HG02870 (cell line): ENCODE data around the gene MICB.
"Not testable (repeated sequence)": the region's sequence is repeated elsewhere in the genome, so short reads cannot be mapped to it uniquely, and the experiment has no call there.

Experiments
- ATAC-seq: cut with Tn5 transposase; IDR thresholded peaks from one replicate; pipeline ENCODE4 v1.9.1; 2021; ENCODE audit warnings: mild to moderate bottlenecking, moderate library complexity; ENCODE audit not compliant: unreplicated experiment

MICB gene

DNA sequence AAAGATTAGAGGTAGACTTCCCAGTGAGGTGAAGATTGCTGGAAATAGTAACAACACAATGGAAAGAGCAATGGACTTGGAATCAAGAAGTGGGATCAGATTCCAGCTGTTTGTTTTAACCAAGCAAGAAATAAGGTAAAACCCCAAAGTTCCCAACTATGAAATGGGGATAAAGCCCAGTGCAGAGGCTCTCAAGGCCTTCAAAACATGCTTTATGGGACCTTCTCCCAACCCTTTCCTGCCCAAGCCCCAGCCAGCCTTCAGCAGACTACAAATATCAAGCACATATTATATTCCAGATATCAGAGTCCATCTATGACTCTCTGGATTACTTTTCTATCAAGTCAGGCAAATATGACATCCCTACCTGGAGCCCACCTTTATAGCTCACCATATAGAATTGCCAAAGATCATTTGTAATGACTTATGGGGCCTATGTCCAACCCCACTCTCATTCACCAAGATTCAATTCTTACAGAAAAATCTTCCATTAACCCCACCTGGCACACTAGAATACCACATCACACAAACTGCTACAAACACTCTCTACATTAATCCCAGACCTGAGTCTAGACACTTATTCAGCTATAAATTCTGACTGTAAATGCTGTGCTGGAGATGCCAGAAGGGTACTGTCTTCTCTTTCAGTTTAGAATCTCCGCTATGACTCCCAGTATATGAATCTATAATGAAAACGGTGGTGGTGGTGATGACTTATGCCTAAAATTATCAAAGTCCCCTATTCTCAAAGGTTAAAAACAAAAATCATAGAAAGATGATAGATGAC is 37.8 kb downstream of the MICB start:
- no peak for ATAC-seq

DNA sequence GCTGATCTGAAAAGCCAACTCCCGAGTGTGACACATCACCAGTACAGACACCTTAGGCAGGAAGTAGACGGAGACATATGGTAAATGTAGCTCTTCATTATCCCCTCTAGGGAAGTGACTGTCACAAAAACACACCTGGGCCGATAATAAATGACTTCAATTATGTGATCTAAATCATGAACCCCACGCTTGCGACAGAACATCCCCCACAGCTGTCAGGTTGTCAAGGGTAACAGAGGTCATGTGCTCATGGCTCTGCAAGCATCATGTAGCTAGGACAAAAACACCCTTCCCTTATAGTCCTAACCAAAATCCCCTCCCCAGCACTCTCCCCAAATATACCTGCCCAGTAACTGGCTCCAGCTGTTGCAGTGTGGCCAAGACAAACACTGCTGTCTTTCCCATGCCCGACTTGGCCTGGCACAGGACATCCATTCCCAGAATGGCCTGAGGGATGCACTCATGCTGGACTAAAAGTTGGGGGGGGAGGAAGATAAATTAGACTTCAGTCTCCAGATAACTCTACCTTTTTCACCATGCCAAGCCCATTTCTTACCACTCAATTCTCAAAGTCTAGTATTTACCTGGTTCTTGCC is 41.0 kb downstream of the MICB start:
- no peak for ATAC-seq

DNA sequence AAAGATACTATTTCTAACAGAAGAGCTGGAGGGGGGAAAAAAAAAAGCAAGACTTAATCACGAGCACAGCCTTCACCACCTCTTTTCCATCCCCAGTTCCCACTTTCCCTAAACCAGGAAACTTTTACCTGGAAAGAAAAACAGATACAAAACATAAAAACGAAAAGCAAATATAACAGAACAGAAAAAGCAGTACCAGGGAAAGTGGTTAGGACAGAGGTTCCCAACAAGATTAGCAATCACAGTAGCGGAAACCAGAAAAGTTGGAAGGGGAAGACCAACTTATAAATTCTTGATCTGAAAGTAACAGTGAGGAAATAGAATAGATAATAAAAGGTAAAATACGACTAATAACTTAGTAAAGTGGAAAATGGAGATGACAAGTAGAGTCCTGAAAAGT is 42.7 kb downstream of the MICB start:
- no peak for ATAC-seq

DNA sequence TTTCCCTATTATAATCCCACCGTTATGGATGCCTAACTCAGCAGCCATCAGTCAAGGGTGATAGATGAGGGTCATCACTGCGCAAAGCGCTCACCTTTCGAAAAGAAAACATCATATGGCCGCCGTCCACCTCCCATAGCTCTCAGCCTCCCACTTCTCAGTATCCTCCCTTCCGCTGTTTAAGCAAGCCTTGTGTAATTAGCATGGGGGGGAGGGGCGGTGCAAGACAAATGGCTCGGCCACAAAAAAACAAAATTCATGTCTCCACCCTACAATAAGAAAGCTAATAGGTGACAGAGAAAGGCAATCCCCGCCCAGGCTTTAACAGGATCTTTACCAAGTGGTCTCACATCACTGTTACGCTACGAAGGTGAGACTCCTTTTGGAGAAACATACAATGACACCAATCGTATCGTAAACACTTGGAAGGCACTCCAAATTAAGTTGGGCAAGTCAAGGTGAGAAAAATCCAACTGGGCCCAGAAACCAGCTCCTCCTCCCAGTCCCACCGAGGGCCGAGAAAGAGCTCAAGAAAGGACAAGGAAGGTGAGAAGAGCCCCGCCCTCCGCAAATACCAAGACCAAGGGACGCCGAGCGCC is 43.2 kb downstream of the MICB start:
- no peak for ATAC-seq

DNA sequence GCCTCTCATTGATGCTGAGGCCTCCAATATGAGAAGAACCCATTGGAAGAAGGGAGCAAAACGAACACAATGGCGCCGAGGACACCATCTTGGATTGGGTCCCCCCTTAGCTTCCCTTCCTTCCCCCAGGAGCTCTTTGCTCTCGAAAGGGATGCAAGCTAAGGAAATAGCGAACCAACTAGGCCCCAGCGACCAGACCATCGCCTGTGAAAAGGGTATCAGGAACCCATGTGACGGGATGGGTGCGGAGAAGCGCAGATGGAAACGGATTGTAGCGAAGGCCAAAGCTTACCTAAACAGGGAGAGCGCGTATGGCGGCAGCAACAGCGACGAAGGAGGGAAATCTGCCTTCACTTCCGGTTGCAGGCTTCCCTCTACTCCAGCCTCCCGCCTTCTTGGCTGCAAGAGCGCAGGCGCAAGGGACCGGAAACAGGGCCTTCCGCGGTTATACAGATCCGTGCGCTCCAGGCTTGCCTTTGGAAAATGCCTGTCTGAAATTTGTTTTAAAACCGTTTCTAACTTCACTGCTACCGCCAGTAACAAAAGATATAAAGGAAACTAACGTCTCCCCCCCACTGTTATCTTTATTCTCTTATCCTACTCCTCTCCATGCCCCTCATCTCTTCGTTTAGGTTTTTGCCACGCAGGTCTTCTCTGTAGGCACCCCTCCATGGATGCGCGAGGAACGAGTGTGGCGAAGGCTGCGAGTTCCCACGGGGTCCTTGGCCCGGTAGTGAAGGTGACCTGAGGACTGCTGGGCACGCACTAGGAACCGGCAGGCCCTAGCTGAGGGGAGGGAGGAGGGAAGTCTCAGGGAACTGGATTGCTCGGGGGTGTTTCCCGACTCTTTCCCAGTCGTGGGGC is 43.9 kb downstream of the MICB start, which contains the start of gene DDX39B:
Gene DDX39B (minus strand): TSS at position 346 of the 864 bp plus-strand sequence. CDS start 1,471 bp downstream, outside the sequence.
- ATAC-seq: peak; percentile 61

DNA sequence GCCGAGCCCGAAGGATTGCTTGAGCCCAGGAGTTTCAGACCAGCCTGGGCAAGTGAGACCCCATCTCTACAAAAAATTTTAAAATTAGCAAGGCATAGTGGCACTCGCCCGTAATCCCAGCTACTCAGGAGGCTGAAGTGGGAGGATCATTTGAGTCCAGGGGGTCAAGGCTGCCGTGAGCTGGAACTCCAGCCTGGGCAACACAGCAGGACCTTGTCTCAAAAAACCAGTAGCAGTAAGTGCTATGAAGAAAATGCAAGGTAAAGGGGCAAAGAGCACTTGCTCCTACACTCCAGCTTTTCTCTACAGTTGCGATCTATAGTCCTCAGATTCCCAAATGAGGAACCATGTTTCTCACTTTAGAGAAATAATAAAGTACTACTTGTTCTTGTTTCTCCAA is 45.7 kb downstream of the MICB start:
- ATAC-seq: no peak

DNA sequence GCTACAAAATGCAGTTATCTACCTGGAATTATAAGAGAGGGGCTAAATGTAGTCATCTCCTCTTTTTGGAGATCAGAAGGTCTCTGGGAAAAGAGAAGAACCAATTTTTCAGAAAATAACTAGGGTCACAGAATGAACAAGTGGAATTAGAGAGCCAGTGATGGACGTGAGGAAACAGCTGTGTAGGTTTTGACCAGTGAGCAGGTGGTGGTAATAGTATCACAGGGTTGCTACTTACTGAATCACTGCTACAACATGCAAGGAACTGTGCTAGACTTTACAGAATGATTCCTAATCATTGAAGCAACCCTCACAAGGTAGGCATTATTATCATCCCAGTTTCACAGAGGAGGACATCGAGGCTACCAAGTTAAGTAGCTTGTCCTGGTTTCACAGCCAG is 46.7 kb downstream of the MICB start:
- no peak for ATAC-seq

DNA sequence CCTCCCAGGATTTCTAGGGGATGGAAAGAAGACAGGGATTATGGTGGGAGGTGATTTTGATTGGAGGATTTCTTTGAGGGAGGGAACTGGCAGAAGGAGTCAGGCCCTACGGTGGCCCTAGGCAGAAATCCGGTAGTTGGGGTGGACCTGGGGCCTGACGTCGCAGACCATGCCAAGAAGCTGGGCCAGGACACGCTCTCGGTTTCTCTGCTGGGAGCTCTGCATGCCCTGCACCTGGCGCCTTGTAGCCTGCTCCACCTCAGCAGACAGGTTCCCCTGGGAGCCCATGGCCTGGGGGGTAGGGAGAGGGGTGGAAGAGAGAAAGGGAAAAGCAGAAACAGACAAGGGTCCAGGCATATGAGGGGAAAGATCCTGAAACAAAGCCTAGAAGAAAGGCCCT is 47.3 kb downstream of the MICB start:
- no peak for ATAC-seq

DNA sequence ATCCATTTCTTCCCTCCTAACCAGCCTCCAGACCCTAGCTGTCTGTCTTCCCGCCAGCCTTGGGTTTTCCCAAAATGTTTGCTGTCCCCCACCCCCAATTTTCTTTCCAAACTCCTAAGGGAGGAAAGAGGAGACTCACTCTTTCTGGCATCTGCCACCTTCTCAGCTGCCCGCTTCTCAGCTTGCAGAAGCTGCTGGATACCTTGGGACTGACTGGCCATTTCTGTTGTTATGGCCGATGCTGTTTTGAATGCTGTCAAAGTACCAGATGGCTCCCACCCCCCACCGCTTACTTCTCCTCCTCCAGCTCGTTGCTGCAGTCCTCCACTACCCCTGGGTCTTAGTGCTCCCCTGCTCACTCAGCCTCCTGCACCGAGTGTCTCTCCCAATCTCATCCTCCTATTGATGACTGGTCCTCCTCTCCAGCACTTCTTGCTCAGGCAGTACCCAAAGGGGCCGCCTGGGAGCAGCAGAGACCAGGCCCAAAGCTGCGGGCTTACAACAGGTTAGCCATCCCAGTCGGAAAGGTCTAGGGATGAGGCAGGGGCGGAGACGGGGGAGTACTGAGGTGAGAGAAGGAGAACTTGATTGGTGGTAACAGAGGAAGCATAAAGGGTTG is 48.5 kb downstream of the MICB start, which contains the start of gene ATP6V1G2:
Gene ATP6V1G2 (minus strand): TSS at position 270 of the 619 bp plus-strand sequence. CDS start 49 bp downstream, at position 221.
- no peak for ATAC-seq

DNA sequence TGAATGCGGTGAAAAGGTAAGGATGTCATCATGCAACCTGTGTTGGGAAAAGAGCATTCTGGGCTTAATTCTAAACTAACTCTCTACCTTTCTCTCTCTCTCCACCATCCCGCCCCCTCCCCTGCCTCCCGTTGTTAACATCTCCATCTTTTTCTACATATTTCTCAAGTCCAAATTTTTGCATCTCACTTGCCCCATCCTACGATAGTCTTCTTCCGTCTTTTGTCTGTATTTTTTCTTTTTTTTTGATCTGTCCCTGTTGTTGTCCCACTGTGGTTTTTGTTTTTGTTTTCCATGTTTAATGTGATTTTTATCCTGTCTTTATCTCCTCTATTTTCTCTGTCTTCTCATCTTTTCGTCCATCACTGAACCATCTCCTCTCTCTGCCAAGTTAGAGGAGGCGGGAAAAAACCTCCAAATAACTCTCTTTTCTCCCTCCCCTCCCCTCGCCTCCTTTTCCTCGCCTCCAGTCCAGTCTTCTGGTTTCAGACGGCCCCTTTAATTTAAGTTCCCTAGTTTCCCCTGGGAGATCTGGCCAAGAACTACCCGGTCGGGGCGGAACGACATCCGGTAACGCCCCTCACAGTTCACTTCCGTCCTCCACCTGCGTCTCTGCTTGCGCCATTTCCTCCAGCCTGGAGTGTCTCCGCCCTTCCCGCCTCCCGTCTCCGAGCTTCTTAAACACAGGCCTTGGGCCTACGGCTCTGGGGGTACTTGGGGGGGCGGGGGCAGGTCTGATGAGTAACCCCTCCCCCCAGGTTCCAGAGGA is 49.2 kb downstream of the MICB start, which contains the start of gene NFKBIL1:
Gene NFKBIL1 (plus strand): TSS at position 651 of the 769 bp plus-strand sequence. CDS start 87 bp downstream, at position 738.
- ATAC-seq: peak; percentile 66

DNA sequence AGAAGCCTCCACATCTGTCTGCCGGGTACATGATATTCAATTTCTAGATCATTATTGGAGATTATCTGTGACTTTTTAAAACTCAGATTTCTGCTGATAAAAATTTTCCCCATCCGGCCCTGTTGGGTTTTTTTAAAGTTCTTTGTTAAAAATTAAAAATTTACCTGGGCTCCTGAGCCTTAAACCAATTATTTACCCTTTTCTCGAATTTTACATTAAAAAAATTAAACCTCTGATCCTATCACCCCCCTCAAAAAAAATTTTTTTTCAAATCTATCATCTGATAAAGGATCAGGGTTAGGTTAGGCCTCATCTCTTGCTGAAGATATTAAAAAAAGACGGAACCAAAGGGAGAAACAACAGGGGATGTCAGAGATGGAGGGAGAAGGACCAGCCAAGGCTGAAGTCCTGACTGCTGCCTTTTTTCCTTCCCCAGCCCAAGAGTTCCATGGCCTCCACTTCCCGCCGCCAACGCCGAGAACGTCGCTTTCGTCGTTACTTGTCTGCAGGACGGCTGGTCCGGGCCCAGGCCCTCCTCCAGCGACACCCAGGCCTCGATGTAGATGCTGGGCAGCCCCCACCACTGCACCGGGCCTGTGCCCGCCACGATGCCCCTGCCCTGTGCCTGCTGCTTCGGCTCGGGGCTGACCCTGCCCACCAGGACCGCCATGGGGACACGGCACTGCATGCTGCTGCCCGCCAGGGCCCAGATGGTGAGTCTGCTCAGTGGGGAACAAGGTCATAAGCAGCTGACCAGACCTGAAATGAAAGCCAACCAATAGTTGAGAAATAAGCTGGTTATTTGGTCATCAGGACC is 50.0 kb downstream of the MICB start:
- ATAC-seq: no peak

DNA sequence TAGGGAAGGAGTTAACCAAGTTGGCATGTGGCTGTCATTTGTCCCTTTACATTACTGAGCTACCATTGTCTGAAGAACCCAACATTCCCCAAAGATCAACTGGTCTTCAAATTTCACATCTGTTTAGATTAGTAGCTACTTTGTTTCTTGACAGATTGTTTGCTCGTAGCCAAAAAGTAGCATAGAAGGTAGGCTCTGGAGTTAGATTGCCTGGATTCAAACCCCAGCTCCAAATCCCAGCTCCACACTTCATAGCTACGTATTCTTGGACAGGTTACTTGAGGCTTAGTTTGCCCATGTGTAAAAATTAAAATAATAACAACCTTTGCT is 50.6 kb downstream of the MICB start:
- no peak for ATAC-seq

DNA sequence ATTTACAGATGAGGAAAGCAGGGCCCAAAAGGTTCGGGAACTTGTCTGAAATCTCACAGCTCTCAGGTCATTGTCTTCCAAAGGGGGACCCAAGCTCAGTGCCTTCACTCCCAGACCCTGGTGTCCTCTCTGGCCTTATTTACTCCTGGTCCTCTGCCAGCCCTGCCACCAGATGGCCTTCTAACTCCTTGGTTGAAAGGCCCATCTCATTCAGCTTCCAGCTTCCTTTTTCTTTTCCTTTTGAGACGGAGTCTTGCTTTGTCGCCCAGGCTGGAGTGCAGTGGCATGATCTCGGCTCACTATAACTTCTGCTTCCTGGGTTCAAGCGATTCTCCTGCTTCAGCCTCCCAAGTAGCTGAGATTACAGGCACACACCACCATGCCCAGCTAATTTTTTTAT is 53.4 kb downstream of the MICB start:
- ATAC-seq: not testable (repeated sequence)

DNA sequence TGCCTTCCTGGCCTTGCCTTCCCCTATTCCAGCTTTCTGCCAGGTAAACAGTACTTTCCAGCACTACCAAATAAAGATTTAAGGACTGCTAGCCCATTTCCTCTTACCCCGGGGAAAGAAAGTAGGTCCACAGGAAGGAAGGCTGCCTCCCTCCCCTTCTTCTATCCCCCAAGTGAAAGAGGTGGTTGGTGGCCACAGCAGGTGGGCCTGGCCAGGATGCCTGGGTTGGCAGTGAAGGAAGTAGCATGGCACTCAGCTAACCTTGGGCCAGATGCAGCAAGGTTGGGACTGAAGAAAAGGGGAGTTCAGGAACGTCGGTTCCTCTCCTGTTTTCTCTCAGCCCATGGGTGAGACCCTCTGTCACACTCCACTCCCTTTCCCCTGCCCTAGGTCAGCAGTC is 58.4 kb downstream of the MICB start:
- ATAC-seq: no peak

DNA sequence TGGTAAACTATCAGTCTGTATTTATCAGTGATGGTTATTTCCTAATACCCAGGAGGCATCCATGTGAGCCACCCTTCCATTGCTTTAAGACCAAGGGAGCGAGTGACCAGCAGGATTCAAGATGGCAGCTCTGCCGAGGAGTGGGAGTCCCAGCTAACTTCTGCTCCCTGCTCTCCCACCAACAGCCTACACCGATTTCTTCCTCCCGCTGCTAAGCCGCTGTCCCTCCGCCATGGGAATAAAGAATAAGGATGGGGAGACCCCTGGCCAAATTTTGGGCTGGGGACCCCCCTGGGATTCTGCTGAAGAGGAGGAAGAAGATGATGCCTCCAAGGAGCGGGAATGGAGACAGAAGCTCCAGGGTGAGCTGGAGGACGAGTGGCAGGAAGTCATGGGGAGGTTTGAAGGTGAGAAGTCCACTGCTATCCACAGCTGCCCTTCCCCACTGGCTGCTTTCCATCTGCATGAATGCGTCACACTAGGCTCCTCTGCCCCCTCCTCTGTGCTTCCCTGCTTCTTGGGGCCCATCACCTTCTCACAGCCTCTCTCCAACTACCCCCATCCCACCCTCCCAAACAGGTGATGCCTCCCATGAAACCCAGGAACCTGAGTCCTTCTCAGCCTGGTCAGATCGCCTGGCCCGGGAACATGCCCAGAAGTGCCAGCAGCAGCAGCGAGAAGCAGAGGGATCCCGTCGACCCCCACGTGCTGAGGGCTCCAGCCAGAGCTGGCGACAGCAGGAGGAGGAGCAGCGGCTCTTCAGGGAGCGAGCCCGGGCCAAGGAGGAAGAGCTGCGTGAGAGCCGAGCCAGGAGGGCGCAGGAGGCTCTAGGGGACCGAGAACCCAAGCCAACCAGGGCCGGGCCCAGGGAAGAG is 59.7 kb downstream of the MICB start:
- no peak for ATAC-seq

DNA sequence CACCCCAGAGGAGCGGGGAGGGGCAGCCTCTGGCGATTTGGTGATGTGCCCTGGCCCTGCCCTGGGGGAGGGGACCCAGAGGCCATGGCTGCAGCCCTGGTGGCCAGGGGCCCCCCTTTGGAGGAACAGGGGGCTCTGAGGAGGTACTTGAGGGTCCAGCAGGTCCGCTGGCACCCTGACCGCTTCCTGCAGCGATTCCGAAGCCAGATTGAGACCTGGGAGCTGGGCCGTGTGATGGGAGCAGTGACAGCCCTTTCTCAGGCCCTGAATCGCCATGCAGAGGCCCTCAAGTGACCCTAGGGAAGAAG is 60.3 kb downstream of the MICB start:
- no peak for ATAC-seq

DNA sequence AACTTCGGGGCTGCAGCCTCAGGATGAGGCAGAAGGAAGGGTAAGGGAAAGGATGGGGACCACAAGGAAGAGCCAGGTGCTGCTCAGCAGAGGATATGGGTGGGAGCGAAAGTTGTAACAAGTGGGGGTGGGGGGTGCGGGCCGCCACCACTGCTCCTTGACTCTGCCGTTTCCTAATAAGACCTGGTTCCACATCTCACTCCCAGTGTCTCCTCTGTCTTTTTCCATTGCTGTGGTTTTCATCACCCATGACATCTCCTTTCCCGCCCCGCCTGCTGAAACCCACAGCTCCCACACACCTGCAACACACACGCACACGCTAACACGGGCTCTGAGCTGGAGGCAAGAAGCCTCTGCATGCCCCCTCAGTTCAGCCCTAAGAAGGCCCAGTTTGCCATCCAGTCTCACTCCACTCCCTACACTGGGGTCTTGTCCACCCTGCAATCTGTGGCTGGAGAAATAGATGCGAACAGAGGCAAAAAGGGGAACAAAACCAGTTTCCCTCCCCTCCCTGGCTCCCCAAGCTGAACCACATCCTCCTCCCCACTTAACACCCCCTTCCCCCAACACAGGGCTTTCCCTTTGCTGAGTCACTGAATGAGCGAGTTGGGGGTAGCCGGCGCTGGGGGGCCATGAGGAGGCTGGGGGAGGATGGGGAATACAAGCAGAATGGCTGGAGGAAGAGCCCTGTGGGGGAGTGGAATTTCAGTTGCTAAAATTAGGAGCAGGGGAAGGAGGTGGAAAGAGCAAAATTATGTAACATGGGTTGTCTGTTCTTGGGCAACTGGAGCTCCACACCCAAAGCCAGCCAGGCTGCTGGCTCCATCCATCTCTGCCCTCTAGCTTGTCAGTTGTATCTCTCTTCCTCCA is 60.9 kb downstream of the MICB start:
- no peak for ATAC-seq
